ENCODE results near the gene MKX. TPM values are rescaled to one million over a fixed set of nuclear protein-coding genes. Genes with fewer than 3 reads are reported as not detected.
"Not testable (repeated sequence)": the region's sequence is repeated elsewhere in the genome, so short reads cannot be mapped to it uniquely, and the experiment has no call there.

MKX gene
- total RNA-seq, 1 donor from 2014 or later, result 1.7 TPM

DNA sequence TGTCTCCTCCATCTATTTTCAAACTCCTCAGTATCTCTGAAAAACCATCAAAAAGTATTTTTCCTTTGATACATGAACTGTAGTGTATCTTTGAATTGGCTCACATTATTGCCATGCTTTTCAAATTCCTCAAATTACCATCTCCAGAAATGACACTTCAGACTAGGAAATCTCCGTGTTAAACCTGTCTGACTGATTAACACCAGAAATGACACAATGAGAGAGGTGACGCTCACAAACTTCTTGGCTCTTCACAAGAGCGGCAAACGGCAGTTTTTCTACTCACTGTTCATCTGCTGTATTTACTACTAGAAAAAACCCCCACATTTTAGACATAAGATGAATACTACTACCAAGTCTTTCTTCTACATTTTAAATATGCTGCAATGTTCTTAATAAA lies 56.6 kb downstream of the MKX start:
- DNase-seq (no peak), ATAC-seq (no peak)
- TF ChIP-seq, protein P1, sequence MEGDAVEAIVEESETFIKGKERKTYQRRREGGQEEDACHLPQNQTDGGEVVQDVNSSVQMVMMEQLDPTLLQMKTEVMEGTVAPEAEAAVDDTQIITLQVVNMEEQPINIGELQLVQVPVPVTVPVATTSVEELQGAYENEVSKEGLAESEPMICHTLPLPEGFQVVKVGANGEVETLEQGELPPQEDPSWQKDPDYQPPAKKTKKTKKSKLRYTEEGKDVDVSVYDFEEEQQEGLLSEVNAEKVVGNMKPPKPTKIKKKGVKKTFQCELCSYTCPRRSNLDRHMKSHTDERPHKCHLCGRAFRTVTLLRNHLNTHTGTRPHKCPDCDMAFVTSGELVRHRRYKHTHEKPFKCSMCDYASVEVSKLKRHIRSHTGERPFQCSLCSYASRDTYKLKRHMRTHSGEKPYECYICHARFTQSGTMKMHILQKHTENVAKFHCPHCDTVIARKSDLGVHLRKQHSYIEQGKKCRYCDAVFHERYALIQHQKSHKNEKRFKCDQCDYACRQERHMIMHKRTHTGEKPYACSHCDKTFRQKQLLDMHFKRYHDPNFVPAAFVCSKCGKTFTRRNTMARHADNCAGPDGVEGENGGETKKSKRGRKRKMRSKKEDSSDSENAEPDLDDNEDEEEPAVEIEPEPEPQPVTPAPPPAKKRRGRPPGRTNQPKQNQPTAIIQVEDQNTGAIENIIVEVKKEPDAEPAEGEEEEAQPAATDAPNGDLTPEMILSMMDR (IDR thresholded peaks at IDR 0.05), result no peak
- Histone ChIP-seq H3K36me3 (no peaks in the 10 kb centered on the region), H3K27ac (no peak overlapping the region), H3K27me3 (no peaks in the 10 kb centered on the region), H3K4me1 (no peaks in the 10 kb centered on the region), H3K4me3 (no peak overlapping the region), H3K9me3 (no peaks in the 10 kb centered on the region)
- intact Hi-C loops (cut with DNase I), result no loop called here

DNA sequence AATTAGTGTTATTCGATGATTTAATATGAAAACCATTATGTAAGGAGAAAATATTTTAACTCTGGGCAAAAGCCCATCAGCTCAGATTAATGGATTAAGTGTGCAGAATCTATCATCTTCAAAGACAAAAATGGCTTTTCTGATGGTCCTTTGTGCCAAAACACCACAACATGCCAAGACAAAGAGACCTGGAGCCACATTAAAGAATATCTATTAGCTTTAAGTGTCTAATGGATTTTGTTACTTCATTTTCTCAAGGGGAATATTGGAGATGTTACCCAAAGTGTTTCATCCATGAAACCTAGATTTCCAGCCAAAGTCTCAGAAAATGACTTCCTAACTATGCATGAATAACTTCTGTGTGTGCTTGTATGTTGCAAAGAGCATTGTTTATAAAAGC lies 57.3 kb downstream of the MKX start:
- TF ChIP-seq, protein P1 (IDR thresholded peaks at IDR 0.05), result no peak
- Histone ChIP-seq H3K27me3 (no peaks in the 10 kb centered on the region), H3K4me1 (no peaks in the 10 kb centered on the region), H3K27ac (no peak overlapping the region), H3K4me3 (no peak overlapping the region), H3K36me3 (no peaks in the 10 kb centered on the region), H3K9me3 (no peaks in the 10 kb centered on the region)
- intact Hi-C loops (cut with DNase I), result no loop called here
- DNase-seq (no peak), ATAC-seq (no peak)

DNA sequence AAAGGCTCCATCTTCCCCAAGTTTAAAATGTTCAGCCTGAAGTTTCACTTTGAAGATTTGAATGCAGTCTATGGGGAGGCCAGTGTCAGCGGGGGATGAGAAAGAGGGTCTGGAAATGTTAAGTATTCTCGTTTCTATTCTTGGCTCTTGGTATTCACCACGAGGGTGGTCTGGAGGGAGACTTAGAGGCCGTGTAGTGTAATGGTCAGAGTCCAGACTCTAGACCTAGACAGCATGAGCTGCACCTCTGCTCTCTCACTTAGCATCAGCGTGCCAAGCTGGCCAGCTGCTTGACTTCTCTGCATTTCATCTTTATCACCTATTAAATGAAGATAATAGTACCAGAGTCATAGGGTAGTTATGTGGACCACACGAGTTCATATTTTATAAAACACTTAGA lies 57.9 kb downstream of the MKX start:
- no peak for DNase-seq
- Histone ChIP-seq H3K9me3 (no peaks in the 10 kb centered on the region), H3K27me3 (no peaks in the 10 kb centered on the region), H3K27ac (no peak overlapping the region), H3K4me3 (no peak overlapping the region), H3K4me1 (no peaks in the 10 kb centered on the region), H3K36me3 (no peaks in the 10 kb centered on the region)
- TF ChIP-seq, protein P1 (IDR thresholded peaks at IDR 0.05), result no peak
- no peak for ATAC-seq
- intact Hi-C loops (cut with DNase I), result no loop called here

DNA sequence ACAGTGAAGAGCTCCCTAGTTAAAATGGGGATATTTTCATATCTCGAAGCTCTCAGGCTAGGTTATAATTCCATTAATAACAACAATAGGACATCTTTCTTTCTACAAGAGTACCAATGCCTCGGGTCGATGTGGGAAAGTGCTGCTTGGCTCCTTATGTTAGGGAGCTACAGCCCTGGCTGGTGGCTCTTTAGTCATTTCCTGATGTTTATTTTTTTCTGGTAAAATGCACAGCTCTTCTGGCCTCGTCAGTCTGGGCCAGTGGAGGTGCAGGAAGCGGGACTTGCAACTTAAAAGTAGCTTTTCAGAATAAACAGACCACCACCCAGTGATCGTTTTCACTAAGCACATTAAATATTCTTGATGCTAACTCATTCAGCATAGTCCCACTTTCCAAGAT lies 58.3 kb downstream of the MKX start:
- Histone ChIP-seq H3K36me3 (no peaks in the 10 kb centered on the region), H3K9me3 (no peaks in the 10 kb centered on the region), H3K4me3 (no peak overlapping the region), H3K27ac (no peak overlapping the region), H3K4me1 (no peaks in the 10 kb centered on the region), H3K27me3 (no peaks in the 10 kb centered on the region)
- no peak for ATAC-seq
- TF ChIP-seq, protein P1 (IDR thresholded peaks at IDR 0.05), result no peak
- intact Hi-C loops (cut with DNase I), result no loop called here
- DNase-seq, result no peak

DNA sequence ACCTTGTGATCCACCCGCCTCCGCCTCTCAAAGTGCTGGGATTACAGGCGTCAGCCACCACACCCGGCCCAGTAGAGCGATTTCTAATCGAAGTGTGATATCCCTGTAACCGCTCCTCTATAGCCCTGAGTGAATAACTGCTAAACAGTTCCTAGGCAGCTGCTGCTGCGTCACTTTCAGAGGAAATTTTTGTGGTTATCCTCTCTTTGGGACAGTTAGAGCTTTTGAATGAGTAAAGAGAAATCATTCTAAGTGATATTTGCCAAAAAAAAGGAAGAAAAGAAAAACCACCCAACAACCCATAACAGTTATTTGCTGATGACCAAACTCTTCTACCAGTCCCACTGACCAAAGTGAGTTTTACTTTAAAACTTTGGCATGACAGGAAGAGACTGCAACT lies 59.9 kb downstream of the MKX start:
- intact Hi-C loops (cut with DNase I), result no loop called here
- no peak overlapping the region for H3K27ac ChIP-seq
- DNase-seq, result no peak
- TF ChIP-seq, protein P1 (IDR thresholded peaks at IDR 0.05), result no peak
- H3K27me3 ChIP-seq, result no peaks in the 10 kb centered on the region
- H3K9me3 ChIP-seq, result no peaks in the 10 kb centered on the region
- H3K4me3 ChIP-seq, result no peak overlapping the region
- no peaks in the 10 kb centered on the region for H3K4me1 ChIP-seq
- ATAC-seq, result no peak
- no peaks in the 10 kb centered on the region for H3K36me3 ChIP-seq

DNA sequence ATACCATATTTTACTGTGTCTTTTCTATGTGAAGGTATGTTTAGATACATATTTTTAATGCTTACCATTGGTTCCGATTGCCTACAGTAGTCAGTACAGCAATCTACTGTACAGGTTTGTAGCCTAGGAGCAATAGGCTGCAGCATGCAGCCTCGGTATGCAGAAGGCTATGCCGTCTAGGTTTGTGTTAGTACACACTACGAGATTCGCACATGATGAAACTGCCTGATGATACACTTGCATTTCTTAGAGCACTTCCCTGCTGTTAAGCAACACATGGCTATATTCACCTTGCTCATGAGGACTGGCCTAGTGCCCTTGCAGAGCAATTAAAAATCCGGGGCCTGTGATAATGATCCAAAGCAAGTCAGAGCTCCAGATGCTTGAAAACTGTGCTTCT lies 62.4 kb downstream of the MKX start:
- intact Hi-C loops (cut with DNase I), result no loop called here
- Histone ChIP-seq H3K27me3 (no peaks in the 10 kb centered on the region), H3K4me3 (no peak overlapping the region), H3K27ac (no peak overlapping the region), H3K4me1 (no peaks in the 10 kb centered on the region), H3K9me3 (no peaks in the 10 kb centered on the region), H3K36me3 (no peaks in the 10 kb centered on the region)
- TF ChIP-seq, protein P1 (IDR thresholded peaks at IDR 0.05), result no peak
- no peak for DNase-seq
- no peak for ATAC-seq

DNA sequence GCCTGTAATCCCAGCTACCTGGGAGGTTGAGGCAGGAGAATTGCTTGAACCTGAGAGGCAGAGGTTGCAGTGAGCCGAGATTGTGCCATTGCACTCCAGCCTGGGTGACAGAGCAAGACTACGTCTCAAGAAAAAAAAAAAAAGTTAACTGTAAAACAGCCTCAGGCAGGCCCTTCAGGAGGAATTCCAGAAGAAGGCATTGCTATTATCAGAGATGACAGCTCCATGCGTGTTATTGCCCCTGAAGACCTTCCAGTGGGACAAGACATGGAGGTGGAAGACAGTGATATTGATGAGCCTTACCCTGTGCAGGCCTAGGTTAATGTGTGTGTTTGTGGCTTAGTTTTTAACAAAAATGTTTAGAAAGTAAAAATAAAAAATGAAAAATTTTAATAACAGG lies 63.8 kb downstream of the MKX start:
- H3K27ac ChIP-seq; H3K4me1 ChIP-seq; DNase-seq; H3K9me3 ChIP-seq; intact Hi-C loops (cut with DNase I); H3K36me3 ChIP-seq; ATAC-seq; H3K27me3 ChIP-seq; H3K4me3 ChIP-seq: not testable (repeated sequence)

All from upper lobe of right lung (tissue), 1 donor.